ENCODE measurements around the gene CNPY4. TPM values are rescaled to one million over a fixed set of nuclear protein-coding genes. Genes with fewer than 3 reads are reported as not detected.

The CNPY4 gene
- total RNA-seq, 4 donors from 2014 or later, result 7.5 to 15.9 (median 11.5) TPM

- no peak for TF ChIP-seq CTCF (IDR thresholded peaks at IDR 0.05)
- TF ChIP-seq EP300 (IDR thresholded peaks at IDR 0.05), result no peak
- TF ChIP-seq POLR2A (IDR thresholded peaks at IDR 0.05), result no peak
- no peak overlapping the region for H3K27ac ChIP-seq
- peaks cover 0 to 47% (median 27%) of the 10 kb centered on the region in 4 donors for H3K4me1 ChIP-seq
- peaks cover 0 to 12% of the 10 kb centered on the region in 2 donors for H3K27me3 ChIP-seq
- 83 to 85% methylated on average over 11 of the region's 11 CpGs for WGBS, 2 donors
- no peak overlapping the region for H3K4me3 ChIP-seq
- no peak for DNase-seq (ENCODE audit: low spot score in 2 of 2)
- H3K36me3 ChIP-seq, result no peaks in the 10 kb centered on the region
- no peaks in the 10 kb centered on the region for H3K9me3 ChIP-seq
Measured at GRCh38 chr7:100170101-100170897, 50.9 kb downstream of the CNPY4 start.

- Histone ChIP-seq H3K4me3 (peak overlapping the region; percentile 22 to 51 (median 36)), H3K4me1 (peaks cover 0 to 47% (median 27%) of the 10 kb centered on the region in 4 donors), H3K27me3 (peaks cover 0 to 12% of the 10 kb centered on the region in 2 donors), H3K27ac (no peak overlapping the region), H3K9me3 (no peaks in the 10 kb centered on the region), H3K36me3 (no peaks in the 10 kb centered on the region)
- WGBS, 2 donors, result 11 to 21% methylated on average over 19 to 22 of the region's 61 CpGs
- DNase-seq (ENCODE audit: low spot score in 2 of 2), result no peak
- no peak for TF ChIP-seq CTCF (IDR thresholded peaks at IDR 0.05)
- TF ChIP-seq POLR2A (IDR thresholded peaks at IDR 0.05), result no peak
- no peak for TF ChIP-seq EP300 (IDR thresholded peaks at IDR 0.05)
Measured at GRCh38 chr7:100171087-100171681, 51.8 kb downstream of the CNPY4 start.

- Histone ChIP-seq H3K9me3 (no peaks in the 10 kb centered on the region), H3K4me3 (peak overlapping the region; percentile 22 to 51 (median 36)), H3K27ac (no peak overlapping the region), H3K27me3 (peaks cover 0 to 12% of the 10 kb centered on the region in 2 donors), H3K36me3 (no peaks in the 10 kb centered on the region), H3K4me1 (peaks cover 0 to 46% (median 28%) of the 10 kb centered on the region in 4 donors)
- no peak for DNase-seq (ENCODE audit: low spot score in 2 of 2)
- TF ChIP-seq CTCF (IDR thresholded peaks at IDR 0.05), result no peak
- no peak for TF ChIP-seq POLR2A (IDR thresholded peaks at IDR 0.05)
- TF ChIP-seq EP300 (IDR thresholded peaks at IDR 0.05), result no peak
- 36 to 41% methylated on average over 18 to 20 of the region's 22 CpGs for WGBS, 2 donors
Measured at GRCh38 chr7:100171840-100172239, 52.4 kb downstream of the CNPY4 start.

- H3K27me3 ChIP-seq, result peaks cover 0 to 12% of the 10 kb centered on the region in 2 donors
- no peak overlapping the region for H3K27ac ChIP-seq
- no peak for DNase-seq (ENCODE audit: low spot score in 2 of 2)
- H3K4me3 ChIP-seq, result no peak overlapping the region
- H3K36me3 ChIP-seq, result no peaks in the 10 kb centered on the region
- H3K4me1 ChIP-seq, result peaks cover 0 to 39% (median 18%) of the 10 kb centered on the region in 4 donors
- 91 to 92% methylated on average over 11 of the region's 11 CpGs for WGBS, 2 donors
- H3K9me3 ChIP-seq, result no peaks in the 10 kb centered on the region
- no peak for TF ChIP-seq POLR2A (IDR thresholded peaks at IDR 0.05)
- no peak for TF ChIP-seq CTCF (IDR thresholded peaks at IDR 0.05)
- TF ChIP-seq EP300 (IDR thresholded peaks at IDR 0.05), result no peak
Measured at GRCh38 chr7:100173806-100174495, 54.5 kb downstream of the CNPY4 start.
